ENCODE results near the gene COL23A1.
"Not testable (repeated sequence)": the region's sequence is repeated elsewhere in the genome, so short reads cannot be mapped to it uniquely, and the experiment has no call there.

GRCh38 chr5:178253632-178254031 lies 336.6 kb downstream of the COL23A1 start:
- TF ChIP-seq, protein P1, sequence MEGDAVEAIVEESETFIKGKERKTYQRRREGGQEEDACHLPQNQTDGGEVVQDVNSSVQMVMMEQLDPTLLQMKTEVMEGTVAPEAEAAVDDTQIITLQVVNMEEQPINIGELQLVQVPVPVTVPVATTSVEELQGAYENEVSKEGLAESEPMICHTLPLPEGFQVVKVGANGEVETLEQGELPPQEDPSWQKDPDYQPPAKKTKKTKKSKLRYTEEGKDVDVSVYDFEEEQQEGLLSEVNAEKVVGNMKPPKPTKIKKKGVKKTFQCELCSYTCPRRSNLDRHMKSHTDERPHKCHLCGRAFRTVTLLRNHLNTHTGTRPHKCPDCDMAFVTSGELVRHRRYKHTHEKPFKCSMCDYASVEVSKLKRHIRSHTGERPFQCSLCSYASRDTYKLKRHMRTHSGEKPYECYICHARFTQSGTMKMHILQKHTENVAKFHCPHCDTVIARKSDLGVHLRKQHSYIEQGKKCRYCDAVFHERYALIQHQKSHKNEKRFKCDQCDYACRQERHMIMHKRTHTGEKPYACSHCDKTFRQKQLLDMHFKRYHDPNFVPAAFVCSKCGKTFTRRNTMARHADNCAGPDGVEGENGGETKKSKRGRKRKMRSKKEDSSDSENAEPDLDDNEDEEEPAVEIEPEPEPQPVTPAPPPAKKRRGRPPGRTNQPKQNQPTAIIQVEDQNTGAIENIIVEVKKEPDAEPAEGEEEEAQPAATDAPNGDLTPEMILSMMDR (conservative IDR thresholded peaks at IDR 0.05; ENCODE audit: low read depth, low read length) = not testable (repeated sequence)
- TF ChIP-seq EZH2 (IDR thresholded peaks at IDR 0.05; ENCODE audit: borderline replicate concordance, low read depth, low read length, poor library complexity, severe bottlenecking) = not testable (repeated sequence)
